PC-9 (cell line): ENCODE results near the gene PRKCH. TPM values are rescaled to one million over a fixed set of nuclear protein-coding genes. Genes with fewer than 3 reads are reported as not detected.

Source experiments
- BruUV-seq: library from RNA; stranded (reverse); fragments of 400-500 nt; replicated peaks from 2 replicates; lab custom pipeline; 2021; lab: Mats Ljungman, UMichigan
- CTCF ChIA-PET: fragments of 300-600 bp; sonication (Branson Sonifier 250); formaldehyde crosslinking; loops from one replicate; lab custom pipeline; 2022; ENCODE audit warnings: antibody characterized with exemption; lab: Charles Lee
- POLR2A ChIA-PET: fragments of 300-600 bp; sonication (Branson Sonifier 250); formaldehyde crosslinking; loops from one replicate; lab custom pipeline; 2022; ENCODE audit warnings: antibody characterized with exemption; ENCODE audit not compliant: unreplicated experiment; lab: Charles Lee
- DNase-seq, 2 experiments: peaks; one replicate each; pipeline versions ENCODE4 v3.0.0 to v3.0.0-alpha.2; 2015 to 2022; ENCODE audit warnings: mixed read lengths in 1 of 2
- H2AFZ ChIP-seq: fragments of 200-600 bp; sonication (generic); 2 replicates; pipeline ENCODE4 v1.8.1; 2017; ENCODE audit warnings: antibody characterized with exemption
- H3F3A ChIP-seq: fragments of 200-600 bp; sonication (generic); 2 replicates; pipeline ENCODE4 v1.8.1; 2017; ENCODE audit warnings: antibody characterized with exemption, mild to moderate bottlenecking, low read depth; ENCODE audit not compliant: insufficient read depth
- H3K27ac ChIP-seq: fragments of 200-600 bp; sonication (generic); 2 replicates; pipeline ENCODE4 v1.6.1; 2016; ENCODE audit warnings: mixed run types
- H3K27me3 ChIP-seq: fragments of 200-600 bp; sonication (generic); 2 replicates; pipeline ENCODE4 v1.6.1; 2016; ENCODE audit warnings: low read depth, mixed run types; ENCODE audit not compliant: insufficient read depth
- H3K36me3 ChIP-seq: fragments of 200-600 bp; sonication (generic); 2 replicates; pipeline ENCODE4 v1.6.1; 2016; ENCODE audit warnings: low read depth, mixed run types
- H3K4me1 ChIP-seq: fragments of 200-600 bp; sonication (generic); replicated peaks from 2 replicates; pipeline ENCODE4 v1.6.1; 2016; ENCODE audit warnings: mixed run types; ENCODE audit not compliant: insufficient read depth
- H3K4me2 ChIP-seq: fragments of 200-600 bp; sonication (generic); 2 replicates; pipeline ENCODE4 v1.6.1; 2017; ENCODE audit warnings: mixed run types
- H3K4me3 ChIP-seq: fragments of 200-600 bp; sonication (generic); 2 replicates; pipeline ENCODE4 v1.6.1; 2016; ENCODE audit warnings: mixed run types
- H3K79me2 ChIP-seq: fragments of 200-600 bp; sonication (generic); 2 replicates; pipeline ENCODE4 v1.6.1; 2017; ENCODE audit warnings: low read depth, mixed run types
- H3K9me2 ChIP-seq: fragments of 200-600 bp; sonication (generic); 2 replicates; pipeline ENCODE4 v1.8.1; 2017; ENCODE audit warnings: mild to moderate bottlenecking; ENCODE audit not compliant: insufficient read depth
- H3K9me3 ChIP-seq: fragments of 200-600 bp; sonication (generic); 2 replicates; pipeline ENCODE4 v1.8.1; 2016; ENCODE audit warnings: low read depth; ENCODE audit not compliant: insufficient read depth
- H4K20me1 ChIP-seq: fragments of 200-600 bp; sonication (generic); 2 replicates; pipeline ENCODE4 v1.8.1; 2017; ENCODE audit not compliant: insufficient read depth
- CTCF ChIP-seq: fragments of 200-600 bp; sonication (generic); conservative IDR thresholded peaks from 2 replicates; pipeline ENCODE4 v1.6.1; 2017; ENCODE audit warnings: mixed run types, antibody characterized with exemption, mild to moderate bottlenecking, moderate library complexity
- EZH2 ChIP-seq: fragments of 200-600 bp; sonication (generic); IDR thresholded peaks from 2 replicates; pipeline ENCODE4 v1.8.0; 2017; ENCODE audit warnings: antibody characterized with exemption, low read depth
- intact Hi-C: fragments of 100-400 bp; cut with micrococcal nuclease; formaldehyde crosslinking; loops from one replicate; pipeline ENCODE4 v1.10.0; 2022; ENCODE audit not compliant: unreplicated experiment
- total RNA-seq: library from RNA; stranded (reverse); gene quantifications from 2 replicates; pipeline ENCODE4 v1.2.3, GENCODE V29; 2021

The PRKCH gene
- total RNA-seq, 1 experiment from 2014 or later, result 32.4 TPM

GRCh38 chr14:61516964-61517653, 195.7 kb downstream of the PRKCH start:
- H3K4me2 ChIP-seq, result no peak overlapping the region
- H3K27me3 ChIP-seq, result no peaks in the 10 kb centered on the region
- peaks cover 12% of the 10 kb centered on the region; the same call in 1 of the 2 replicates for H3K79me2 ChIP-seq
- peak in 1 of 2 experiments; percentile 31 for DNase-seq
- TF ChIP-seq EZH2 (no peak), CTCF (no peak)
- H3K4me3 ChIP-seq, result no peak overlapping the region
- H3K4me1 ChIP-seq, result peaks cover 37% of the 10 kb centered on the region
- peaks cover 19% of the 10 kb centered on the region for H3F3A ChIP-seq
- no peak overlapping the region for H3K27ac ChIP-seq
- H3K9me3 ChIP-seq, result no peaks in the 10 kb centered on the region
- peaks cover 5% of the 10 kb centered on the region; the same call in 1 of the 2 replicates for H3K36me3 ChIP-seq
- no peak overlapping the region for H2AFZ ChIP-seq
- H4K20me1 ChIP-seq, result no peaks in the 10 kb centered on the region
- POLR2A ChIA-PET, result no interaction called here
- CTCF ChIA-PET, result no interaction called here
- BruUV-seq, result no TSS peak
- H3K9me2 ChIP-seq, result no peaks in the 10 kb centered on the region
- intact Hi-C loops, result no loop called here

- Histone ChIP-seq H3F3A (peaks cover 15% of the 10 kb centered on the region), H3K79me2 (peaks cover 21% of the 10 kb centered on the region; the same call in 1 of the 2 replicates), H3K9me3 (no peaks in the 10 kb centered on the region), H3K4me3 (no peak overlapping the region), H3K36me3 (peaks cover 5% of the 10 kb centered on the region; the same call in 1 of the 2 replicates), H3K27me3 (no peaks in the 10 kb centered on the region), H4K20me1 (no peaks in the 10 kb centered on the region), H2AFZ (no peak overlapping the region), H3K9me2 (no peaks in the 10 kb centered on the region), H3K27ac (no peak overlapping the region), H3K4me2 (no peak overlapping the region), H3K4me1 (peaks cover 37% of the 10 kb centered on the region)
- no TSS peak for BruUV-seq
- ChIA-PET CTCF (no interaction called here), POLR2A (no interaction called here)
- peak in 1 of 2 experiments; percentile 28 for DNase-seq
- TF ChIP-seq CTCF, result no peak
- no peak for TF ChIP-seq EZH2
- intact Hi-C loops, result no loop called here
These were observed 196.6 kb downstream of the PRKCH start for GRCh38 chr14:61517911-61518384.

GRCh38 chr14:61518403-61518802, 197.0 kb downstream of the PRKCH start:
- TF ChIP-seq CTCF (no peak), EZH2 (no peak)
- no peak overlapping the region for H2AFZ ChIP-seq
- peak in 1 of 2 experiments; percentile 9 for DNase-seq
- CTCF ChIA-PET, result interaction anchor here (0.7 kb wide), 1 partner anchor 47 kb away, joined by 6 read pairs; no protein-coding TSS in a partner anchor
- POLR2A ChIA-PET, result no interaction called here
- H3K4me3 ChIP-seq, result no peak overlapping the region
- no TSS peak for BruUV-seq
- intact Hi-C loops, result no loop called here
- H4K20me1 ChIP-seq, result no peaks in the 10 kb centered on the region
- peaks cover 37% of the 10 kb centered on the region for H3K4me1 ChIP-seq
- no peaks in the 10 kb centered on the region for H3K9me2 ChIP-seq
- H3K9me3 ChIP-seq, result no peaks in the 10 kb centered on the region
- peaks cover 5% of the 10 kb centered on the region; the same call in 1 of the 2 replicates for H3K36me3 ChIP-seq
- peaks cover 15% of the 10 kb centered on the region for H3F3A ChIP-seq
- no peak overlapping the region for H3K4me2 ChIP-seq
- no peaks in the 10 kb centered on the region for H3K27me3 ChIP-seq
- H3K27ac ChIP-seq, result no peak overlapping the region
- peaks cover 24% of the 10 kb centered on the region; the same call in 1 of the 2 replicates for H3K79me2 ChIP-seq
